H1 (cell line): ENCODE results near the gene SDSL. TPM values are rescaled to one million over a fixed set of nuclear protein-coding genes. Genes with fewer than 3 reads are reported as not detected.

Experiments used
- BACH1 ChIP-seq: IDR thresholded peaks from 2 replicates; pipeline ENCODE4 v1.6.1; 2012; ENCODE audit warnings: low read length, improper control_type of control experiment
- CHD1 ChIP-seq: IDR thresholded peaks from 2 replicates; pipeline ENCODE4 v1.6.1; 2012; ENCODE audit warnings: low read depth, low read length, improper control_type of control experiment
- EP300 ChIP-seq, 2 experiments: IDR thresholded peaks; 1 replicate in 1 of 2; 2 replicates in 1 of 2; pipeline ENCODE4 v1.6.1; 2011 to 2012; ENCODE audit warnings: low read depth in 2 of 2, low read length in 2 of 2, mild to moderate bottlenecking in 2 of 2, borderline replicate concordance in 1 of 2, inconsistent platforms in 1 of 2, moderate library complexity in 1 of 2
- FOSL1 ChIP-seq: IDR thresholded peaks from 2 replicates; pipeline ENCODE4 v1.6.1; 2011; ENCODE audit warnings: mild to moderate bottlenecking, low read depth, low read length, moderate library complexity; ENCODE audit not compliant: insufficient read depth
- KDM5A ChIP-seq: fragments of 200-600 bp; IDR thresholded peaks from 2 replicates; pipeline ENCODE4 v1.7.1; 2012; ENCODE audit warnings: mild to moderate bottlenecking, low read length, inconsistent platforms, mixed read lengths
- POLR2A ChIP-seq, 2 experiments: IDR thresholded peaks; 1 replicate in 1 of 2; 2 replicates in 1 of 2; pipeline ENCODE4 v1.6.1; 2011; ENCODE audit warnings: low read depth in 2 of 2, low read length in 2 of 2, mild to moderate bottlenecking in 2 of 2; ENCODE audit errors: control extremely low read depth in 1 of 2
- RNF2 ChIP-seq: fragments of 200-900, 300-1000 bp; sonication (generic); IDR thresholded peaks from 2 replicates; pipeline ENCODE4 v1.7.1; 2016; ENCODE audit warnings: borderline replicate concordance, low read depth, mild to moderate bottlenecking, antibody characterized with exemption, low read length; ENCODE audit not compliant: poor library complexity, severe bottlenecking; ENCODE audit errors: missing control alignments
- SAP30 ChIP-seq: fragments of 300-600 bp; sonication (generic); IDR thresholded peaks from 2 replicates; pipeline ENCODE4 v1.7.1; 2012; ENCODE audit warnings: low read length, moderate library complexity, mild to moderate bottlenecking, inconsistent platforms; ENCODE audit not compliant: insufficient read depth, insufficient replicate concordance
- SIN3A ChIP-seq, 2 experiments: IDR thresholded peaks in 1 of 2; conservative IDR thresholded peaks in 1 of 2; 2 replicates each; pipeline ENCODE4 v1.6.1; 2011 to 2012; ENCODE audit warnings: low read length in 2 of 2, improper control_type of control experiment in 1 of 2, low read depth in 1 of 2, mild to moderate bottlenecking in 1 of 2
- SIX5 ChIP-seq: IDR thresholded peaks from 2 replicates; pipeline ENCODE4 v1.6.1; 2011; ENCODE audit warnings: mild to moderate bottlenecking, low read depth, low read length
- SP4 ChIP-seq: IDR thresholded peaks from 2 replicates; pipeline ENCODE4 v1.6.1; 2012; ENCODE audit warnings: low read length, inconsistent platforms
- TAF1 ChIP-seq: IDR thresholded peaks from 2 replicates; pipeline ENCODE4 v1.6.1; 2011; ENCODE audit warnings: mild to moderate bottlenecking, low read depth, low read length
- TBP ChIP-seq: IDR thresholded peaks from 2 replicates; pipeline ENCODE4 v1.6.1; 2011; ENCODE audit warnings: low read depth, low read length, improper control_type of control experiment
- TEAD4 ChIP-seq: IDR thresholded peaks from 2 replicates; pipeline ENCODE4 v1.6.1; 2012; ENCODE audit warnings: low read depth, low read length, inconsistent platforms, mixed read lengths
- polyA plus RNA-seq, 7 experiments: library from polyadenylated mRNA; depleted of rRNA in 3 of 7; stranded (reverse) in 5 of 7; unstranded in 2 of 7; fragments of >200 nt in 5 of 7; fragments of 200-250 nt in 2 of 7; gene quantifications; 1 replicate in 5 of 7; 2 replicates in 1 of 7; 4 replicates in 1 of 7; pipeline versions ENCODE4 v1.2.1 to v1.2.3, GENCODE V29; 2011 to 2013; ENCODE audit warnings: missing spikeins in 2 of 7, mixed read lengths in 2 of 7
- total RNA-seq: library from RNA; stranded (reverse); fragmentation: NEBNext Ultra II Directional; extraction: Animal tissue kit (Norgen Biotek cat#: 25700); gene quantifications from 2 replicates; pipeline ENCODE4 v1.2.1, GENCODE V29; 2021
- TF ChIP-seq, protein P1 (sequence below), 3 experiments: IDR thresholded peaks; 1 replicate in 2 of 3; 2 replicates in 1 of 3; pipeline versions ENCODE4 v1.5.1 to v1.6.1; 2011; ENCODE audit warnings: low read length in 3 of 3, mild to moderate bottlenecking in 3 of 3, inconsistent platforms in 2 of 3, low read depth in 1 of 3, moderate library complexity in 1 of 3; ENCODE audit not compliant: insufficient read depth in 1 of 3; ENCODE audit errors: control extremely low read depth in 1 of 3

SDSL gene
- total and polyA plus RNA-seq, 2 of the 8 experiments (the other 6 are each of a cell fraction or from before 2014, with no cell fraction given), result 0.69 to 1.3 TPM

DNA sequence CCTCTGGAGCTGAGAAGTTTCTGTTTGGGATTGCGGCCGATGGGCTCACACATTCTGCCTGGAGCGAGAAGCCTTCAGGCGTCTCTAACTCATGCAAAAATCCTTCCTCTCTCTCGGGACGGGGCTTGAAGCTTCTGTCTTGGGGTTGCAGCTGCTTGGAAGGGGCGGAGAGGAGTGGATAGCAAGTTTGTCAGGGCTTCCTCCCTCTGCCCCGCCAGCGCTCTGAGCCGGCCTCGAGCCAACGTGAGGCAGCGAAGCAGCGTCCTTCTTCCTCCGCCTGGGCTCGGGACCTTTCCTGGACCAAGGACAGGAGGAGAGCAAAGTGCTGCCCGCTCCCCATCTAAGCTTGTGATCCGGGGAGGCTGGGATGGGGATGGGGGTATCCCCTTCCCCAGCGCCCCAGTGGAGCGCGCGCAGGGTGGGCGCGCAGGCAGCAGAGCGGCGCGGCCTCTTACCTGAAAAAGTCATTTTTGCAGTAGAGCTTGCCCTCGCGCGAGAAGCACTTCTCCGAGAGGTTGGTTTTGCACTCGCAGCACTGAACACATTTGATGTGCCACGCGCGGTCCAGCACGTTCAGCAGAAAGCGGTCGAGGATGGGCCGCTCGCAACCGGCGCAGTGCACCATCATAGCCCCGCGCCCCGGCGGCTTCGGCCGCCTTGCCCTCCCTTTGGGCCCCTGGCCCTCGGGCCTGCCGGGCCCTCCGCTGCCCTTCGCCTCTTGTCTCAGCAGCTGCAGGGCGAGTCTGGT is 48.9 kb downstream of the SDSL start (continued):
- no peak for TF ChIP-seq SP4
- no peak for TF ChIP-seq TBP
- TF ChIP-seq, protein P1, sequence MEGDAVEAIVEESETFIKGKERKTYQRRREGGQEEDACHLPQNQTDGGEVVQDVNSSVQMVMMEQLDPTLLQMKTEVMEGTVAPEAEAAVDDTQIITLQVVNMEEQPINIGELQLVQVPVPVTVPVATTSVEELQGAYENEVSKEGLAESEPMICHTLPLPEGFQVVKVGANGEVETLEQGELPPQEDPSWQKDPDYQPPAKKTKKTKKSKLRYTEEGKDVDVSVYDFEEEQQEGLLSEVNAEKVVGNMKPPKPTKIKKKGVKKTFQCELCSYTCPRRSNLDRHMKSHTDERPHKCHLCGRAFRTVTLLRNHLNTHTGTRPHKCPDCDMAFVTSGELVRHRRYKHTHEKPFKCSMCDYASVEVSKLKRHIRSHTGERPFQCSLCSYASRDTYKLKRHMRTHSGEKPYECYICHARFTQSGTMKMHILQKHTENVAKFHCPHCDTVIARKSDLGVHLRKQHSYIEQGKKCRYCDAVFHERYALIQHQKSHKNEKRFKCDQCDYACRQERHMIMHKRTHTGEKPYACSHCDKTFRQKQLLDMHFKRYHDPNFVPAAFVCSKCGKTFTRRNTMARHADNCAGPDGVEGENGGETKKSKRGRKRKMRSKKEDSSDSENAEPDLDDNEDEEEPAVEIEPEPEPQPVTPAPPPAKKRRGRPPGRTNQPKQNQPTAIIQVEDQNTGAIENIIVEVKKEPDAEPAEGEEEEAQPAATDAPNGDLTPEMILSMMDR (IDR thresholded peaks at IDR 0.05; ENCODE audit: control extremely low read depth in 1 of 3, insufficient read depth in 1 of 3, low read depth in 1 of 3, low read length in 3 of 3), result no peak
- no peak for TF ChIP-seq TEAD4
- TF ChIP-seq KDM5A, result no peak
- TF ChIP-seq SIN3A (conservative IDR thresholded peaks at IDR 0.05 in 1 of 2, IDR thresholded peaks at IDR 0.05 in 1 of 2; ENCODE audit: low read depth in 1 of 2, low read length in 2 of 2), result no peak
- TF ChIP-seq CHD1, result no peak
- no peak for TF ChIP-seq SIX5
- no peak for TF ChIP-seq BACH1
- TF ChIP-seq SAP30, result no peak
- TF ChIP-seq TAF1, result no peak
- TF ChIP-seq FOSL1, result no peak
- no peak for TF ChIP-seq POLR2A (IDR thresholded peaks at IDR 0.05; ENCODE audit: control extremely low read depth in 1 of 2, low read depth in 2 of 2, low read length in 2 of 2)
- TF ChIP-seq RNF2, result peak; percentile 12
- TF ChIP-seq EP300 (IDR thresholded peaks at IDR 0.05; ENCODE audit: borderline replicate concordance in 1 of 2, low read depth in 2 of 2, low read length in 2 of 2), result no peak
